Measurements from ENCODE around the gene C1QTNF1.

C1QTNF1 gene

GRCh38 chr17:79026376-79027273 lies 2.7 kb downstream of the C1QTNF1 start:
- peak; percentile 71 for DNase-seq

GRCh38 chr17:79027274-79027924 lies 3.4 kb downstream of the C1QTNF1 start:
- peak; percentile 70 for DNase-seq

DNA sequence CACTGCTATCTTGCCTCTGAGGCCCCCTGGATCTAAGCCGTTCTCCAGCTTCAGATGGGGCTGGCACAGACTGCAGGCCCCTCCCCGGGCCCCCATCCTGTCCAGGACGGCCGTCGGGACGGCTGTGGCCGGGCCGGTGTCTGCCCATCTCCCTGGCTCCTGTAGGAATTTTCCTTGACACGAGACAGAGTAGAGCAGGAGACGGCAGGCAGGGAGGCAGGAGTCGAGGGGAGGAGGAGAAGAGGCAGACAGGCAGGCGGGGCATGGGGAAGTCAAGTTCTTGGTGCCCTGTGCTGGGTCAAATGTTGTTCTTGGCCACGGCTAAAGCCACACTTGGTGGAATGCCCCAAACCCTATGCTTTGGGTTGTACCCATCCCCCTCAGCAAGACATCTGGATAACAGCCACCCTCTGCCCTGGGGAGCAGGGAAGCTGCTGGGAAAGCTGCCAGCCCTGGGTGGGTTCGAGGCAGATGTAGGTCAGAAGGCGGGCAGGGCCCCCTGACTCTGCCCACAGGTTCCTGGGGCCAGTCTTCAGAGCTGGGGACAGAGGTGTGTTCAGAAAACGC lies 4.0 kb downstream of the C1QTNF1 start:
- peak; percentile 56 for DNase-seq

- DNase-seq = peak; percentile 52
Measured at GRCh38 chr17:79028496-79029326, 4.7 kb downstream of the C1QTNF1 start.

- peak; percentile 43 for DNase-seq
Measured at GRCh38 chr17:79029327-79030009, 5.5 kb downstream of the C1QTNF1 start.

DNA sequence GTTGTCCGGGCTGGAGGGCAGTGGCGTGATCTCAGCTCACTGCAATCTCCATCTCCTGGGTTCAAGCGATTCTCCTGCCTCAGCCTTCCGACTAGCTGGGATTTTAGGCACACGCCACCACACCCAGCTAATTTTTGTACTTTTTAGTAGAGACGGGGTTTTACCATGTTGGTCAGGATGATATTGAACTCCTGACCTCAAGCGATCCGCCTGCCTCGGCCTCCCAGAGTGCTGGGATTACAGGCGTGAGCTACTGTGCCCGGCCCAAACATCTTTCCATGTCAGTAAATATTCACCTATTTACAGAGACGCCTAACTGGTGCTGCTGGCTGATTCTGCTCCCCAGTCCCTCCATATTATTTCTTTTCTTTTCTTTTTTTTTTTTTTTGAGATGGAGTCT lies 6.7 kb downstream of the C1QTNF1 start:
- DNase-seq = peak; percentile 11

DNA sequence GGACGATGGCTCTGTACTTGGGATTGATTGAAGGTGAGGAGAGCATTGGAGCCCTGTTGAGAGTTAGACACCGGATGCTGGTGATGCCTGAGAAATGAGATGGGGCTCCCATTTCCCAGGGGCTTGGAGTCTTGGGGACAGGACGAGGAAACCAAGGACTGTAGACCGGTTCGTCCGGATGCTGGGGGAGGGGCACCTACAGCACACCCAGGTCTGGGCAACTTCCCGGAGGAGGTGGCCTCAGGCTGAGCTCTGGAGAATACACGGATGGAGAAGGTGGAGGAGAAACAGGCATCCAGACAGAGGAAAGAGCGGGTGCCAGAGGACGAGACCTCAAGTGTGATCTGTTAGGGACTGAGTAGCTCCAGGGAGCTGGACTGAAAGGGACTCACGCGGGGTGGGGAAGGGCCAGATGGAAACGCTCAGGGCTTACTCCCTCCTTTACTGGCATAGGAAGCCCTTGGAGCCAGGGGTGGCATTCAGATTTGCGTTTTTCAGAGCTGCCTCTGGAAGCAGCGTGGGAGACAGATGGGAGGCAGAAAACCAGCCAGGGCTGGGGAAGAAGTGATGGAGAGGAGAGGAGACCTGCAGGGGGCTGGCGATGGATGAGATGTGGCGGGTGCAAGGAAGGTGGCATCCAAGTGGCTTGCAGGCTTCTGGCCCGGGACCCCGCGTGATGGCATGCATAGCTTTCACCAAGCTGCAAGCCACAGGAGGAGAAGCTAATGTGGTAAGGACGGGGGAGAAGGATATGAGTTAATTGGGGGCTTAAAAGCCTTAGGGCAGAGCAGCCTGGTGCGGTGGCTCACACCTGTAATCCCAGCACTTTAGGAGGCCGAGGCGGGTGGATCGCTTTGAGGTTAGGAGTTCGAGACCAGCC lies 8.3 kb downstream of the C1QTNF1 start:
- peak; percentile 56 for DNase-seq

DNA sequence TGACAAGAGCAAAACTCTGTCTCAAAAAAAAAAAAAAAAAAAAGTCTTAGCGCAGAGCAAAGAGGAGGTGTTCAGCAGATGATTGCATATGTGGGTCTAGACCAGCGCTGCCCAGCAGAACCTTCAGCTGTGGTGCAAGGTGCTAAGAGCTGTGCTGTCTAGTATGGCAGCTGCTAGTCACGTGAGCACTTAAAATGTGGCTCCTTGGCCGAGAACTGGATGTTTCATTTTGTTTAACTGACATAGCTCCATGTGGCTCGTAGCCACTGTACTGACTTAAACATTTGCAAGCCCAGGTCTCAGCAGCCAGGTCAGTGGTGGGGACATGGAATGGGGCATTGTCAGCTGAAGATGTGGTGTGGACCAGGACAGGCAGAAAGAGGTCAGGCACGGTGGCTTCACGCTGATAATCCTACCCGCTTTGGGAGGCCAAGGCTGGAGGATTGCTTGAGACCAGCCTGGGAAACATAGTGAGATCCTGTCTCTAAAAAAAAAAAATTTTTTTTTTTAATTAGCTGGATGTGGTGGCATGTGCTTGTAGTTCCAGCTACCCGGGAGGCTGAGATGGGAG lies 9.2 kb downstream of the C1QTNF1 start:
- peak; percentile 39 for DNase-seq

DNA sequence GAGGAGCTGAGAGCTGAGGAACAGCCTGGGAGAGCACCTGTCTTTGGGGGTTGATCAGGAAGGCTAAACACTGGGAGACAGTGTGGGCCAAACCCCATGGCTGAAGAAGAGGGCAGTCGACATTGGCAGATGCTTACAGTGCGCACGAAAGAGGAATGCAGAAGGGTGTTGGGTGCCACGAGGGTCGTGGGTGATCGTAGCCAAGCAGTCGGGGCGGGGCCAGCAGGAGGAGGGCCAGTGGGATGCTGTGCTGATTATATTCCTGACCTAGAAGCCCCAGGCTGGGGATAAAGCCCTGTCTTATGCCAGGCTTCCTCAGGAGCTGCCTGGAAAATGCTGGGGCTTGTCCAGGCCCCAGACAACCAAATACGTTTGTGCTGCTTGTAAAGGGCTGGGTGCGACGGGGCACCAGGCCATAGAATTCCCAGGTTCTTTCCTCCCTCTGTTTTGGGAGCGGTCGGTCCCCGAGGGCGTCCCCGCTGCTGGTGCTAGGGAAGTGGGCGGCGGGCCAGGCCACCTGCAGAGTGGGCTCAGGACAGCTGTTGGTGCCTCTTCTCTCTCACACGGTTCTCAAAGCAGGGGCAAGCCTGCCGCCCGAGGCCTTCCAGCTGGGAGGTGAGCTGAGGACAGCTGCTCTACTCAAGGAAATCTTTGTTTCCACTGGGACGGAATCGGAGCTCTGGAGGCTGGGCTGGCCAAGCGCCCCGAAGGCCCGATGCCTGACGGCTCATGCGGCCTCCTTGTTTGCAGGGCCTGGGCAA lies 10.0 kb downstream of the C1QTNF1 start:
- DNase-seq = peak; percentile 66

DNA sequence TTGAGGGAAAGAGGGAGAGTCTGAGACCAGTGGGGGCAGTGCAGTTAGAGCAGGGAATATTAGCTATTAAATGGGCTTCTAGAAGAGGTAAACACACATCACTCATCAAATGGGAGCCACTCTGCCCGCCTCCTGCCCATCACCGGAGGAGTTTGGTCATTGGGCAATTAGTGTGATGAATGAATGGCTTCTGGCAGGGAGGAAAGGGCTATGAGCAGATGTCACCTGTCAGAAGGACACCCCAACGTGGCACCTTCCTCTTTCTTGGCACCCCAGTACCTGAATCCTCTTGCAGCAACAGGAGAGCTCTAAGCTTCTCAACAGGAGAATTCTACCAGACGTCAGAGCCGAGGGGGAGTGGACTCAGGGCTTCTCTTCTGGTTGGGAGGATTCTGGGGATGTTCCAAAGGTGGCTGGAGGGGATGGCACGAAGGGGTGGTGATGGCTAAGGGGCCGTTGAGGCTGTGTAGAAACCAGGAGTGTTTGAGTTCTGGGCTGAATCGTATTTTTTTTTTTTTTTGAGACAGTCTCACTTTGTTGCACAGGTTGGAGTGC lies 11.0 kb downstream of the C1QTNF1 start:
- DNase-seq = peak; percentile 44

GRCh38 chr17:79035686-79036085 lies 11.7 kb downstream of the C1QTNF1 start:
- DNase-seq = peak; percentile 32

DNA sequence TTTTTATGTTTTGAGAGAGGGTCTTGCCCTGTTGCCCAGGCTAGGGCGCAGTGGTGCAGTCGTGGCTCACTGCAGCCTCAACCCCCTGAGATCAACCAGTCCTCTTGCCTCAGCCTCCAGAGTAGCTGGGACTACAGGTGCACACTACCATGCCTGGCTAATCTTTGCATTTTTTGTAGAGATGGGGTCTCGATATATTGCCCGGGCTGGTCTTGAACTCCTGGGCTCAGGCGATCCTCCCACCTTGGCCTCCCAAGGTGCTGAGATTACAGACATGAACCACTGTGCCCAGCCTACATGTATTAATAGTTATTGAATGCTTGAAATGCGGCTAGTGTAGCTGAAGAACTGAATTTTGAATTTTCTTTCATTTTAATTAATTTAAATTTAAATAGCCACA lies 12.2 kb downstream of the C1QTNF1 start:
- peak; percentile 27 for DNase-seq

GRCh38 chr17:79036596-79036995 lies 12.6 kb downstream of the C1QTNF1 start:
- peak; percentile 24 for DNase-seq

GRCh38 chr17:79038545-79039135 lies 14.7 kb downstream of the C1QTNF1 start:
- DNase-seq = peak; percentile 52

DNA sequence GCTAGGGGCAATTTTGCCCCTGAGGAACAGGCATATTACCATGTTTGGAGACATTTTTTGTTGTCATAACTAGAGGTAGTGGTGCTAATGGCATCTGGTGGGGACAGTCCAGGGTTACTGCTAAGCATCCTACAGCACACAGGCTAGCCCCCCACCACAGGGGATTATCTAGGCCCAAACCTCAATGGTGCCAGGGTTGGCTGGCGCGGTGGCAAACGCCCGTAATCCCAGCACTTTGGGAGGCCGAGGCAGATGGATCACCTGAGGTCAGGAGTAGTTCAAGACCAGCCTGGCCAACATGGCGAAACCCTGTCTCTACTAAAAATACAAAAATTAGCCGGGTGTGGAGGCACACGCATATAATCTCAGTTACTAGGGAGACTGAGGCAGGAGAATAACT lies 15.2 kb downstream of the C1QTNF1 start:
- peak; percentile 31 for DNase-seq

DNA sequence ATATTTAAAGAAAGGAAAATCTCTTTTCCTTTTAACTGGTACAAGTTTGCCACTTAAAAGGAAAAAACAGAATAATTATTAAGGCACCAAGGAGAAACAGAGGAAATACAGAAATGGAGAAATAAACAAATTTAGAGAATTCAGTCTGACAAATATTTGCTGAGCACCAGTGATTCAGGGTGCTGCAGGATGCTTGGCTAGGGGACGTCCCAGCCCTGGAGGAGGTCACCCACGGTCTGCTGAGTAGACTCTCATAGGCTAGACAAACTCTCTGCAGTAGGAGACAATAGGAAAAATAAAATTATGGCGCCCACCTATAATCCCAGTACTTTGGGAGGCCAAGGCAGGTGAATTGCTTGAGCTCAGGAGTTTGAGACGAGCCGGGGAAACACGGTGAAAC lies 15.9 kb downstream of the C1QTNF1 start:
- DNase-seq = no peak

DNA sequence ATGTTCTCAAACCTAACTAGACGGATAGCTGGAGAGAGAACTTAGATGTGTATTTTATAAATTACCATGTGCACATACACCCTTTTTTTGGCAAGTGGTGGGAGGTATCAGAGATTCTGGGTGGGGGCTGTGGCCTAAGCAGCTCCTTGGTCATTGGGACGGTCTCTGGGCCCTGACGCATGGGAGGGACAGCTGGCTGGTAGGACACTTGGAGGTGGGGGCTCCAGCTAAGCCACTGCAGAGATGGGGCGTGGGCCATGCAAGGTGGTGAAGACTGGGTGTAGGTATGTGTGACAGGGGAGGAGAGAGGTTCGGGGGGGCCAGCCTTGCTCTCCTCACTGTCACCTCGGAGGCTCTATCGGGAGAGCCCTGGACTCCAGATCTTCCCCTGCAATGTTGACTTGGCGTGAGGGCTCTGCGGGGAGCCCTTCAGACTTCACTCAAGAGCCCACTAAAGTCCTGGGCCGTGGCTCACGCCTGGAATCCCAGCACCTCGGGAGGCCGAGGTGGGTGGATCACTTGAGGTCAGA lies 17.1 kb downstream of the C1QTNF1 start:
- DNase-seq = no peak

DNA sequence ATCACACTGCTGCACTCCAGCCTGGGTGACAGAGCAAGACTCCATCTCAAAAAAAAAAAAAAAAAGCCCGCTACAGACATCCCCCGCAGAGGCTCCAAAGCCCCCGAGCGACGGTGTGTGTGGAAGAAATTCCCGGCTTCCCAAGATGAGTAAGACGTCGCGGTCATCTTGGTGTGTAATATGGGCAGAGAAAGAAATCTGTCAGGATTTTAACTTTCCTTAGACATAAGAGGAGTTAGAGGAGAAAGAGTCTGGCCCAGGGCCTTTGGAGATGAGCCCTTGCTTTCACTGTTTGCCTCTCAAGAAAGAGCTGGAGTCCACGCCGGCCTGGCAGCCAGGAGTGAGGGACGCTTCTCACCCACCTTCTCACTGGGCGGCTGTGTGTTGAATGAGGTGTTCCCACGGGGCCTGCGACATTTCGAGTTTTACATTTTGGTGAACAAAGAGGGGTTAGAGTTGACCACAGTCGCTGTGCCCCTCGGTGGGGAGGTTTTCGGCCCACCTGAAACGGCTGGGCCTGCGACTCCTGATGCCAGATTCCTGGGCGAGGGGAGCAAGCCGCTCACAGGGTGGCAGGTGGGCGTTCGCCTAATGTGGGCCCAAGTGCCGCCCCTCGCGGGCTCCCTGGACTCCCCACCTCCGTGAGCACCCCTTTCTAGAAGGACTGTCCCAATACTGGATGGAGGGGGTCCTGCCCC lies 17.9 kb downstream of the C1QTNF1 start:
- no peak for DNase-seq

All from islet precursor cell (in vitro differentiated cells).